ENCODE data around the gene GDF9. TPM values are rescaled to one million over a fixed set of nuclear protein-coding genes. Genes with fewer than 3 reads are reported as not detected.

Gene GDF9
- total RNA-seq, 1 donor from 2014 or later = 0.69 TPM

DNA sequence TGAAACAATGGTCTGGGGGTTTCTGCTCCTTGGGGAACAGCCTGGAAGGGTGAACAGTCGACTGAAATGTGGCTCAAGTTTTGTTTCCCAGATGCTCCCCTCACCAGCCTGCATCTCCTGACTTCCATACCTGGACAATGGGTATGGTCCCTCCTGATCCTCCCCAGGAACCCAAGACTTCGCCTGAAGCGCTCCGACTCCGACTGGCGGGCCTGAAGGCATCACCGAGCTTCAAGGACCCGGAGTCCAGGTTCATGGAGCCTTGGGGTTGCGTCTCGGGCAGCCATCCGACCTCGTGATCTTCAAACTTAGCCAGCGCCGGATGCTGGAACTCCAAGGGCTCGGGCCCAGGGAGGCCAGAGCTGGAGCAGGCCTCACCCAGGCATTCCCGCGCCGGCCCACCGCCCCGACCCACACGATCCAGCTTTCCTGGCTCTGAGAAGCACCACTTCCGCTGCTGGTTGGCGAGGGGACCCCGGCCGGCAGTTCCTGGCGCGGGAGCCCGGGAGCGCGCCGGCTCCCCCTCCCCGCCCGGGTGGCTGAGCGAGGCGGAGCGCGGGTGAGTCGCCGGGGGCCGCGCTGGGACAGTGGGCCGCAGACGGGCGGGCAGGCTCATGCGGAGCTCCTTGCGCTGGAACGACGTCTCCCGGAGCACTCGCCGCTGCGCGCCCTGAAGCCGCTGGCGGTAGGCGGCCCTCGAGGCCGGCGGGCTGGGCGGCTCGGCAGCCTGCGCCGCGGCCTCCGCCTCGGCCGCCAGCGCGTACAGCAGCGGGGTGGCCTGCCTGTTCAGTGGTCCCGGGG is 41.0 kb downstream of the GDF9 start:
- Mint-ChIP-seq H3K27ac (ENCODE audit: unreplicated experiment) (no peak overlapping the region), H3K9me3 (ENCODE audit: unreplicated experiment) (peaks cover 6% of the 10 kb centered on the region), H3K4me1 (ENCODE audit: low read depth, unreplicated experiment) (no peaks in the 10 kb centered on the region), H3K27me3 (ENCODE audit: unreplicated experiment) (peaks cover 28% of the 10 kb centered on the region), H3K4me3 (ENCODE audit: unreplicated experiment) (no peak overlapping the region), H3K36me3 (ENCODE audit: unreplicated experiment) (no peaks in the 10 kb centered on the region)
- peak; percentile 57 for DNase-seq
- no peak for TF ChIP-seq CTCF (IDR thresholded peaks at IDR 0.05; ENCODE audit: partially characterized antibody, unreplicated experiment)

- Mint-ChIP-seq H3K27me3 (ENCODE audit: unreplicated experiment) (peaks cover 27% of the 10 kb centered on the region), H3K36me3 (ENCODE audit: unreplicated experiment) (no peaks in the 10 kb centered on the region), H3K9me3 (ENCODE audit: unreplicated experiment) (peaks cover 6% of the 10 kb centered on the region), H3K4me1 (ENCODE audit: low read depth, unreplicated experiment) (no peaks in the 10 kb centered on the region), H3K4me3 (ENCODE audit: unreplicated experiment) (no peak overlapping the region), H3K27ac (ENCODE audit: unreplicated experiment) (no peak overlapping the region)
- no peak for TF ChIP-seq CTCF (IDR thresholded peaks at IDR 0.05; ENCODE audit: partially characterized antibody, unreplicated experiment)
- DNase-seq = no peak
Measured at GRCh38 chr5:132824426-132824825, 41.8 kb downstream of the GDF9 start.

GRCh38 chr5:132823481-132824050 is 42.7 kb downstream of the GDF9 start:
- Mint-ChIP-seq H3K27me3 (ENCODE audit: unreplicated experiment) (peaks cover 24% of the 10 kb centered on the region), H3K4me3 (ENCODE audit: unreplicated experiment) (no peak overlapping the region), H3K36me3 (ENCODE audit: unreplicated experiment) (no peaks in the 10 kb centered on the region), H3K27ac (ENCODE audit: unreplicated experiment) (no peak overlapping the region), H3K9me3 (ENCODE audit: unreplicated experiment) (peaks cover 2% of the 10 kb centered on the region), H3K4me1 (ENCODE audit: low read depth, unreplicated experiment) (no peaks in the 10 kb centered on the region)
- TF ChIP-seq CTCF (IDR thresholded peaks at IDR 0.05; ENCODE audit: partially characterized antibody, unreplicated experiment) = no peak
- no peak for DNase-seq

- Mint-ChIP-seq H3K27me3 (ENCODE audit: unreplicated experiment) (peaks cover 24% of the 10 kb centered on the region), H3K27ac (ENCODE audit: unreplicated experiment) (no peak overlapping the region)
- peak; percentile 60 for DNase-seq
Measured at GRCh38 chr5:132822650-132823480, 43.4 kb downstream of the GDF9 start.

More at GRCh38 chr5:132822650-132823480, 43.4 kb downstream of the GDF9 start:
- Mint-ChIP-seq H3K9me3 (ENCODE audit: unreplicated experiment) (peaks cover 2% of the 10 kb centered on the region), H3K36me3 (ENCODE audit: unreplicated experiment) (no peaks in the 10 kb centered on the region), H3K4me3 (ENCODE audit: unreplicated experiment) (no peak overlapping the region), H3K4me1 (ENCODE audit: low read depth, unreplicated experiment) (no peaks in the 10 kb centered on the region)
- TF ChIP-seq CTCF (IDR thresholded peaks at IDR 0.05; ENCODE audit: partially characterized antibody, unreplicated experiment) = no peak
